A549 (cell line): ENCODE data around the gene DGKE. TPM values are rescaled to one million over a fixed set of nuclear protein-coding genes. Genes with fewer than 3 reads are reported as not detected.

Experiments
- ATAC-seq, 2 experiments: fragments of 200-7000 bp in 1 of 2; fragments of >200 bp in 1 of 2; cut with Nextera tagmentation in 1 of 2; cut with Tn5 transposase in 1 of 2; 3 replicates each; pipeline versions ENCODE4 v1.8.0 to v1.9.1; 2018 to 2020; ENCODE audit warnings: mild to moderate bottlenecking in 1 of 2, moderate library complexity in 1 of 2
- CTCF ChIA-PET: fragments of 300-600 bp; sonication (Branson Sonifier 250); formaldehyde crosslinking; extraction: SDS; loops from one replicate; lab custom pipeline; 2021; ENCODE audit warnings: antibody characterized with exemption, inconsistent platforms; lab: Yijun Ruan, JAX
- POLR2A ChIA-PET: fragments of 350-600 bp; formaldehyde crosslinking; extraction: SDS; loops from one replicate; lab custom pipeline; 2021; ENCODE audit warnings: antibody characterized with exemption, inconsistent platforms; lab: Yijun Ruan, JAX
- DNase-seq, 2 experiments: peaks; one replicate each; pipeline versions ENCODE4 v3.0.0 to v3.0.0-alpha.2; 2011 to 2016; ENCODE audit warnings: low read depth in 1 of 2, low spot score in 1 of 2
- FAIRE-seq: peaks from 2 replicates; lab custom pipeline; 2011; peaks lifted over from hg19 to GRCh38; lab: Jason Lieb, UNC
- H3K27ac ChIP-seq, 2 experiments: fragments of >200 bp; sonication (Bioruptor Twin); formaldehyde crosslinking; 3 replicates each; pipeline ENCODE4 v1.5.1; 2016 to 2017
- H3K4me1 ChIP-seq: fragments of >200 bp; sonication (Bioruptor Twin); formaldehyde crosslinking; 3 replicates; pipeline ENCODE4 v1.6.1; 2016
- H3K4me2 ChIP-seq: fragments of >200 bp; sonication (Bioruptor Twin); formaldehyde crosslinking; 3 replicates; pipeline ENCODE4 v1.6.1; 2016
- H3K4me3 ChIP-seq: fragments of >200 bp; sonication (Bioruptor Twin); formaldehyde crosslinking; 3 replicates; pipeline ENCODE4 v1.5.1; 2016
- H3K9me3 ChIP-seq: fragments of >200 bp; sonication (Bioruptor Twin); formaldehyde crosslinking; 3 replicates; pipeline ENCODE4 v1.6.1; 2016
- BHLHE40 ChIP-seq: IDR thresholded peaks from 2 replicates; pipeline ENCODE4 v1.6.1; 2012; ENCODE audit warnings: low read depth, low read length, inconsistent platforms
- CEBPB ChIP-seq, 2 experiments: fragments of >200 bp in 1 of 2; sonication (Bioruptor Twin) in 1 of 2; formaldehyde crosslinking in 1 of 2; IDR thresholded peaks; 2 replicates each; pipeline ENCODE4 v1.6.1; 2012 to 2016
- EHF ChIP-seq: fragments of 250-450 bp; sonication (Bioruptor Pico); IDR thresholded peaks from 2 replicates; pipeline ENCODE4 v1.5.0; 2020; ENCODE audit warnings: mild to moderate bottlenecking
- EHMT2 ChIP-seq: fragments of 200-600 bp; sonication (generic); IDR thresholded peaks from 2 replicates; pipeline ENCODE4 v1.6.1; 2016; ENCODE audit warnings: antibody characterized with exemption, low read depth, mild to moderate bottlenecking, moderate library complexity
- HOXA7 ChIP-seq: fragments of 250-450 bp; sonication (Bioruptor Pico); IDR thresholded peaks from 2 replicates; pipeline ENCODE4 v1.5.0; 2020; ENCODE audit warnings: mild to moderate bottlenecking, moderate library complexity
- JUNB ChIP-seq: fragments of >200 bp; sonication (Bioruptor Twin); formaldehyde crosslinking; IDR thresholded peaks from 2 replicates; pipeline ENCODE4 v1.6.1; 2016
- MAZ ChIP-seq: fragments of 150-350 bp; IDR thresholded peaks from 2 replicates; pipeline ENCODE4 v1.6.1; 2014; ENCODE audit warnings: antibody characterized with exemption, low read depth, low read length, borderline replicate concordance
- NFE2L2 ChIP-seq: fragments of 150-350 bp; conservative IDR thresholded peaks from 2 replicates; pipeline ENCODE4 v1.6.1; 2014; ENCODE audit warnings: low read length
- NR3C1 ChIP-seq: fragments of >200 bp; sonication (Bioruptor Twin); formaldehyde crosslinking; IDR thresholded peaks from 3 replicates; pipeline ENCODE4 v1.6.1; 2017
- POLR2AphosphoS2 ChIP-seq: conservative IDR thresholded peaks from 2 replicates; pipeline ENCODE4 v1.6.1; 2012; ENCODE audit warnings: low read length, improper control_type of control experiment, inconsistent platforms
- RAD21 ChIP-seq, 2 experiments: fragments of >200 bp in 1 of 2; sonication (Bioruptor Twin) in 1 of 2; formaldehyde crosslinking in 1 of 2; IDR thresholded peaks in 1 of 2; conservative IDR thresholded peaks in 1 of 2; 2 replicates in 1 of 2; 3 replicates in 1 of 2; pipeline ENCODE4 v1.6.1; 2012 to 2018; ENCODE audit warnings: inconsistent platforms in 1 of 2
- RCOR1 ChIP-seq: fragments of 150-350 bp; IDR thresholded peaks from 2 replicates; pipeline ENCODE4 v1.6.1; 2014; ENCODE audit warnings: antibody characterized with exemption, low read length, low read depth
- TFCP2L1 ChIP-seq: fragments of 250-450 bp; sonication (Bioruptor Pico); IDR thresholded peaks from 2 replicates; pipeline ENCODE4 v1.5.0; 2021; ENCODE audit warnings: mild to moderate bottlenecking
- TP53 ChIP-seq: fragments of 250-450 bp; sonication (Bioruptor Pico); IDR thresholded peaks from 2 replicates; pipeline ENCODE4 v1.5.0; 2021; ENCODE audit warnings: mild to moderate bottlenecking, moderate library complexity
- ZNF302 ChIP-seq: fragments of 250-450 bp; sonication (Bioruptor Pico); IDR thresholded peaks from 2 replicates; pipeline ENCODE4 v1.9.0; 2021; ENCODE audit warnings: inconsistent platforms, mild to moderate bottlenecking, moderate library complexity
- WGBS: methylation state at CpG from one replicate; pipeline ENCODE4 v1.1.6; 2017; ENCODE audit errors: missing lambda C conversion rate; 5-methylcytosine and 5-hydroxymethylcytosine counted together
- polyA plus RNA-seq, 4 experiments: library from polyadenylated mRNA; depleted of rRNA in 3 of 4; stranded (reverse); fragments of >200 nt; fragmentation: RNase III in 1 of 4; extraction: RNeasy Plus Mini Kit Qiagen cat#74134 plus additional on column Dnase treatment in 1 of 4; gene quantifications; 2 replicates in 3 of 4; 3 replicates in 1 of 4; pipeline ENCODE4 v1.2.3, GENCODE V29; 2011 to 2017
- TF ChIP-seq, protein P1 (sequence below): fragments of 150-350 bp; IDR thresholded peaks from 2 replicates; pipeline ENCODE4 v1.6.1; 2014; ENCODE audit warnings: low read depth, mild to moderate bottlenecking, low read length
- TF ChIP-seq, protein P2 (sequence below): fragments of >200 bp; sonication (Bioruptor Twin); formaldehyde crosslinking; IDR thresholded peaks from 3 replicates; pipeline ENCODE4 v1.5.1; 2016

DGKE gene
- polyA plus RNA-seq, 2 of the 4 experiments (the other 2 are of a cell fraction): 3.4 to 4.6 TPM

GRCh38 chr17:56861899-56862298 is 27.9 kb downstream of the DGKE start:
- ATAC-seq (no peak), DNase-seq (no peak), FAIRE-seq (no peak)
- Histone ChIP-seq H3K4me3 (no peak overlapping the region), H3K9me3 (no peaks in the 10 kb centered on the region), H3K4me2 (no peak overlapping the region), H3K4me1 (no peaks in the 10 kb centered on the region), H3K27ac (no peak overlapping the region)
- ChIA-PET CTCF (interaction anchor here (0.9 kb wide), 1 partner anchor 10 kb away, joined by 3 read pairs; no protein-coding TSS in a partner anchor), POLR2A (interaction anchor here (2.1 kb wide), 1 partner anchor 28 kb away, joined by 5 read pairs; the partner anchor contains the start of genes C17orf67 and DGKE)
- 92% methylated on average over 3 of the region's 3 CpGs for WGBS
- TF ChIP-seq MAZ (no peak), BHLHE40 (no peak), TFCP2L1 (no peak), CEBPB (IDR thresholded peaks at IDR 0.05) (no peak)

DNA sequence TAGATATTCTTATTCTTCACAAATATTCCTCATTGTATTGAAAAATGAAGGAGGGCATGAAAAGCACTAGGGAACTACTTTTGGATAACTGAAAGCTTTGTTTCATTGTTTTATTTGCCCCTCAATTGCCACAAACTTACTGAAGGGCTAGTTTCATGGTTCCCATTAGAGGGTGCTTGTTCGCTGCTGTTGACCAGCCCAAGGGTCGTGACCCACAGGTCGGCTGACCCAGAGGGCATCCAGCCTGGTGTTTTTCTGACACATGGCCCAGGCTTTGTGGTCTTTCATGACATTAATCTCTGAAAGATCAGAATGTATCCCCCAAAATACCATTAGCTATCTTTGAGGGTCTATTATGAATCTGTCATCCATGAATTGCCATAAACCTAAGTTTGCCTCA is 30.0 kb downstream of the DGKE start:
- H3K4me1 ChIP-seq: no peaks in the 10 kb centered on the region
- no peak overlapping the region for H3K27ac ChIP-seq
- no peak overlapping the region for H3K4me3 ChIP-seq
- POLR2A ChIA-PET: no interaction called here
- ATAC-seq (no peak), FAIRE-seq (no peak), DNase-seq (no peak)
- 75% methylated on average over 3 of the region's 3 CpGs for WGBS
- TF ChIP-seq JUNB (no peak), EHF (CRISPR knock-in tag) (no peak)
- no peaks in the 10 kb centered on the region for H3K9me3 ChIP-seq
- CTCF ChIA-PET: interaction anchor here (0.6 to 1.9 kb wide), 8 partner anchors 9 to 1259 kb away, joined by 3 to 4 read pairs (median 3); partner anchors contain the start of gene COIL
- H3K4me2 ChIP-seq: no peak overlapping the region

DNA sequence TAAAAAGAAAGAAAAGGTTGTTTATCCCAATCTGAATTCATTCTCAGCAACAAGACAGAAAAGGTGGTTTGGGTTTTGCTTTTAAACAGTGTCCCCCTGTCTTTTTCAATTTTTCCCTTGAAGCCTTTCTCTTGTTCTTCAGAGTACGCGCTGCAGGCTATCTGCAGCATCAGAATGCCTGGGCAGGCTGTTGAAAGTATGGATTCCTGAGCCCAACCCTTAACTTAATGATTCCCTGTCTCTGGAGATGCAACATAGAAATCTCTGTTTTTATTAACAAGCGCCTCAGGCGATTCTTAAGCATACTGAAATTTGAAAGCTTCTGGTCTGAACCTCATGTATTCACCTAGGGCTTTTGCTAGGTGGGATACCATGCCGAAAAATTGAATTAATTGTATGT is 32.1 kb downstream of the DGKE start:
- TF ChIP-seq RCOR1: no peak
- TF ChIP-seq EHMT2: no peak
- H3K9me3 ChIP-seq: no peaks in the 10 kb centered on the region
- ChIA-PET POLR2A (no interaction called here), CTCF (no interaction called here)
- WGBS: 90% methylated on average over 5 of the region's 5 CpGs
- DNase-seq: no peak
- no peak for FAIRE-seq
- ATAC-seq: no peak
- H3K4me3 ChIP-seq: no peak overlapping the region
- H3K4me2 ChIP-seq: no peak overlapping the region
- H3K4me1 ChIP-seq: no peaks in the 10 kb centered on the region
- no peak overlapping the region for H3K27ac ChIP-seq

DNA sequence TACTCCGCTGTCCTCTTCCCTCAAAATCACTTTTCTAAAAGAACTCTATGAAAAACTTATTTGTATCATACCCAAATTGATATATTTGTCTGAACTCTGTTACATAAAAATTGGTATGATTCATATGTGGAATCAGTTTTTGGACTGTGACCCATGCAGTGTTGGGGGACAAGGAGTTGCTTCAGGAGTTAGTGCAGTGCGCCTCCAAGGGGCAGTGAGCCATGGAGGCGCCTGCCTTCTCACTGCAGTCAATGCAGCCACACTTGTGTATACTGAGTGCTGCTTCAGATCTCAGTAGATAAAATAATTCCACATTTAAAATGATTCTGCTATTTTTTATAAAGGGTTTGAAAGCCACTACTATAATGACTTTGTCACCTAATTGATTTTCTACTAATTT is 32.5 kb downstream of the DGKE start:
- H3K4me3 ChIP-seq: no peak overlapping the region
- ChIA-PET CTCF (no interaction called here), POLR2A (no interaction called here)
- no peak overlapping the region for H3K4me2 ChIP-seq
- H3K4me1 ChIP-seq: no peaks in the 10 kb centered on the region
- H3K9me3 ChIP-seq: no peaks in the 10 kb centered on the region
- H3K27ac ChIP-seq: no peak overlapping the region
- whole genome bisulfite sequencing: 38% methylated on average over 3 of the region's 3 CpGs
- DNase-seq (peak in 1 of 2 experiments; percentile 26), ATAC-seq (peak; percentile 70 to 82; a peak in 4 of 6 replicates), FAIRE-seq (no peak)
- TF ChIP-seq NR3C1 (no peak), POLR2AphosphoS2 (no peak), ZNF302 (CRISPR knock-in tag) (no peak), NFE2L2 (no peak), HOXA7 (CRISPR knock-in tag) (no peak), CEBPB (IDR thresholded peaks at IDR 0.05) (no peak), RAD21 (conservative IDR thresholded peaks at IDR 0.05 in 1 of 2, IDR thresholded peaks at IDR 0.05 in 1 of 2) (peak in 1 of 2 experiments; percentile 31; a peak in 1 of 5 replicates), TP53 (CRISPR knock-in tag) (no peak)
- TF ChIP-seq, protein P1, sequence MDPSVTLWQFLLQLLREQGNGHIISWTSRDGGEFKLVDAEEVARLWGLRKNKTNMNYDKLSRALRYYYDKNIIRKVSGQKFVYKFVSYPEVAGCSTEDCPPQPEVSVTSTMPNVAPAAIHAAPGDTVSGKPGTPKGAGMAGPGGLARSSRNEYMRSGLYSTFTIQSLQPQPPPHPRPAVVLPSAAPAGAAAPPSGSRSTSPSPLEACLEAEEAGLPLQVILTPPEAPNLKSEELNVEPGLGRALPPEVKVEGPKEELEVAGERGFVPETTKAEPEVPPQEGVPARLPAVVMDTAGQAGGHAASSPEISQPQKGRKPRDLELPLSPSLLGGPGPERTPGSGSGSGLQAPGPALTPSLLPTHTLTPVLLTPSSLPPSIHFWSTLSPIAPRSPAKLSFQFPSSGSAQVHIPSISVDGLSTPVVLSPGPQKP: no peak
- TF ChIP-seq, protein P2, sequence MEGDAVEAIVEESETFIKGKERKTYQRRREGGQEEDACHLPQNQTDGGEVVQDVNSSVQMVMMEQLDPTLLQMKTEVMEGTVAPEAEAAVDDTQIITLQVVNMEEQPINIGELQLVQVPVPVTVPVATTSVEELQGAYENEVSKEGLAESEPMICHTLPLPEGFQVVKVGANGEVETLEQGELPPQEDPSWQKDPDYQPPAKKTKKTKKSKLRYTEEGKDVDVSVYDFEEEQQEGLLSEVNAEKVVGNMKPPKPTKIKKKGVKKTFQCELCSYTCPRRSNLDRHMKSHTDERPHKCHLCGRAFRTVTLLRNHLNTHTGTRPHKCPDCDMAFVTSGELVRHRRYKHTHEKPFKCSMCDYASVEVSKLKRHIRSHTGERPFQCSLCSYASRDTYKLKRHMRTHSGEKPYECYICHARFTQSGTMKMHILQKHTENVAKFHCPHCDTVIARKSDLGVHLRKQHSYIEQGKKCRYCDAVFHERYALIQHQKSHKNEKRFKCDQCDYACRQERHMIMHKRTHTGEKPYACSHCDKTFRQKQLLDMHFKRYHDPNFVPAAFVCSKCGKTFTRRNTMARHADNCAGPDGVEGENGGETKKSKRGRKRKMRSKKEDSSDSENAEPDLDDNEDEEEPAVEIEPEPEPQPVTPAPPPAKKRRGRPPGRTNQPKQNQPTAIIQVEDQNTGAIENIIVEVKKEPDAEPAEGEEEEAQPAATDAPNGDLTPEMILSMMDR: peak; percentile 19; the same call in 1 of the 3 replicates
